ENCODE data around the gene SIGLECL1.

GRCh38 chr19:51263808-51264207 lies 12.9 kb downstream of the SIGLECL1 start:
- TF ChIP-seq CTCF (conservative IDR thresholded peaks at IDR 0.05 in 1 of 2, IDR thresholded peaks at IDR 0.05 in 1 of 2; ENCODE audit: extremely low read depth in 1 of 2, insufficient read depth in 1 of 2, low read depth in 1 of 2, low read length in 2 of 2), result no peak
- TF ChIP-seq EZH2 (IDR thresholded peaks at IDR 0.05; ENCODE audit: borderline replicate concordance, low read length), result no peak

Data from mammary epithelial cell (primary cell).